Measurements from ENCODE around the gene KRT37.

KRT37 gene

DNA sequence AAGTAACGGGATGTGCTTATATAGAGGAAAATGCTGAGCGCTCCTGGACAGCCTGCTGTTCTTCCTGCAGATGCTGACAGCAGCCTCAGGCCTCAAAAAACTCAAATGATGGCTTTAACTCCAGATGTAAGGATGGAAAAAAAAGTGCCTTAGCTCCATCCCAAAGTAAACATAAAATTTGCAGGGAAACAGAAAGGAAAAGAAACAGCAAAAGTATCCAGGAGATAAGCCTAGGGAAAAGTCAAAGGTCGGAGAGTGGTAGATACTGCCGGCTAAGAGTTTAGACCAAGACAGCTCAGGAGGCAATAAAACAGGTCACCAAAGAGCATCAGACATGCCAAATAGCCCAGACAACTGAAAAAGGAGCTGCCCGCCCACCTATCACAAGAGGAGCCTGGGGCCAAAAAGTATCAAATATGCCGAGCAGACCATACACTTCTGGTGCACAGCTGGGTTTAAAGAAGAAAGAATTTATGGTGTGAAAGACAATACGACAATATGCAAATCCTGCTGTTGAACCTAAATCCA, 33.9 kb downstream of the KRT37 start:
- H3K4me3 ChIP-seq (ENCODE audit: low read depth, low read length, poor library complexity, severe bottlenecking): no peak overlapping the region
- no peaks in the 10 kb centered on the region for H4K20me1 ChIP-seq (ENCODE audit: insufficient read depth, low read length)

DNA sequence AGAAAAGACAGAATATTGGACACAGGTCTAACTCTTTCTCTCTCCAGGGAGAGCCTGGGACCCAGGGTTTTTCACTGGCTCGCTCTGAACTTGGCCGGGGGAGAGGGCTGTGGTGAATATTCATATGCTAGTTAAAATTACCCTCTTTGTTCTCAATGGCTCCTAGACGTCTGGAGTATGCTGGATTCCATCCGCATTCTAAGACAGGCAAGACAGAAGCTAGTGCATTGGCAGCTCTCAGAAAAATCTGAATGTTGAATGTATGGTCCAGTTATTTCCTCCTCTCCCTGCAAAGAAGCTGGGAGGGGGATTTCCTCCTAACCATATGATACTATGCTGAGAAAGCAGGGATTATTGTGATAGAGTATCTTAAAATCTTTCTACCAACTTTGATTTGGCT, 36.7 kb downstream of the KRT37 start:
- Histone ChIP-seq H4K20me1 (ENCODE audit: insufficient read depth, low read length) (no peaks in the 10 kb centered on the region), H2AFZ (ENCODE audit: low read length) (no peak overlapping the region), H3K27ac (ENCODE audit: low read depth, low read length, poor library complexity, severe bottlenecking) (no peak overlapping the region)

More for the DNA sequence above, 33.9 kb downstream of the KRT37 start:
- H3F3A ChIP-seq (ENCODE audit: insufficient read depth, low read length): no peaks in the 10 kb centered on the region
- no peaks in the 10 kb centered on the region for H3K36me3 ChIP-seq (ENCODE audit: insufficient read depth, low read length)
- no peaks in the 10 kb centered on the region for H3K79me2 ChIP-seq (ENCODE audit: insufficient read depth, low read length)
- H3K9me2 ChIP-seq (ENCODE audit: low read depth, low read length): no peaks in the 10 kb centered on the region
- H2AFZ ChIP-seq (ENCODE audit: low read length): no peak overlapping the region
- no peaks in the 10 kb centered on the region for H3K27me3 ChIP-seq (ENCODE audit: insufficient read depth, low read length)
- H3K4me2 ChIP-seq (ENCODE audit: low read length): no peak overlapping the region
- no peak overlapping the region for H3K27ac ChIP-seq (ENCODE audit: low read depth, low read length, poor library complexity, severe bottlenecking)
- no peaks in the 10 kb centered on the region for H3K4me1 ChIP-seq (ENCODE audit: insufficient read depth, low read length, severe bottlenecking)
- no peak overlapping the region for H3K9ac ChIP-seq (ENCODE audit: low read length)
- no peak for TF ChIP-seq CTCF (IDR thresholded peaks at IDR 0.05; ENCODE audit: low read length)
- no peak for TF ChIP-seq EZH2 (IDR thresholded peaks at IDR 0.05; ENCODE audit: borderline replicate concordance, low read length)
- H3K9me3 ChIP-seq (ENCODE audit: low read length): 0 out of 2 replicates have a peak, but pooled peaks cover 4% of the 10 kb centered on the region

DNA sequence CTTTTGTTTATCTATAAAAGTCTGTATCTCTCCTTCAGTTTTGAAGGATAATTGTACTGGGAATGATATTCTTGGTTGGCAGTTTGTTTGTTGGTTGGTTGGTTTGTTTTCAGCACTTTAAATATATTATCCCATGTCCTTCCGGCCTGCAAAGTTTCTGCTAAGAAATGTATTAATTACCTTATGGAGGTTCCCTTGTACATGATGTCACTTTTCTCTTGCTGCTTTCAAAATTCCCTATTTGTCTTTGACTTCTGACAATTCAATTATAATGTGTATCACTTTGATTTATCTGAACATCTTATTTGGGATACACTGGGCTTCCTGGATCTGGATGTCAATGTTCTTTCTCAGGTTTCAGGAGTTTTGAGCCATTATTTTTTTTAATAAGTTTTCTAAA, 38.2 kb downstream of the KRT37 start:
- Histone ChIP-seq H3K79me2 (ENCODE audit: insufficient read depth, low read length) (no peaks in the 10 kb centered on the region), H3K36me3 (ENCODE audit: insufficient read depth, low read length) (no peaks in the 10 kb centered on the region), H3K9me2 (ENCODE audit: low read depth, low read length) (no peaks in the 10 kb centered on the region; the same call in 1 of the 2 replicates), H3K4me2 (ENCODE audit: low read length) (no peak overlapping the region), H3K27me3 (ENCODE audit: insufficient read depth, low read length) (no peaks in the 10 kb centered on the region), H2AFZ (ENCODE audit: low read length) (no peak overlapping the region), H3K27ac (ENCODE audit: low read depth, low read length, poor library complexity, severe bottlenecking) (no peak overlapping the region), H3K9ac (ENCODE audit: low read length) (no peak overlapping the region), H3K4me1 (ENCODE audit: insufficient read depth, low read length, severe bottlenecking) (no peaks in the 10 kb centered on the region), H3F3A (ENCODE audit: insufficient read depth, low read length) (no peaks in the 10 kb centered on the region), H4K20me1 (ENCODE audit: insufficient read depth, low read length) (no peaks in the 10 kb centered on the region), H3K9me3 (ENCODE audit: low read length) (0 out of 2 replicates have a peak, but pooled peaks cover 4% of the 10 kb centered on the region), H3K4me3 (ENCODE audit: low read depth, low read length, poor library complexity, severe bottlenecking) (no peak overlapping the region)
- no peak for TF ChIP-seq CTCF (IDR thresholded peaks at IDR 0.05; ENCODE audit: low read length)
- TF ChIP-seq EZH2 (IDR thresholded peaks at IDR 0.05; ENCODE audit: borderline replicate concordance, low read length): no peak

More for the DNA sequence above, 36.7 kb downstream of the KRT37 start:
- Histone ChIP-seq H3K9ac (ENCODE audit: low read length) (no peak overlapping the region), H3K4me1 (ENCODE audit: insufficient read depth, low read length, severe bottlenecking) (no peaks in the 10 kb centered on the region), H3K9me3 (ENCODE audit: low read length) (0 out of 2 replicates have a peak, but pooled peaks cover 4% of the 10 kb centered on the region), H3F3A (ENCODE audit: insufficient read depth, low read length) (no peaks in the 10 kb centered on the region), H3K27me3 (ENCODE audit: insufficient read depth, low read length) (no peaks in the 10 kb centered on the region), H3K79me2 (ENCODE audit: insufficient read depth, low read length) (no peaks in the 10 kb centered on the region), H3K4me2 (ENCODE audit: low read length) (no peak overlapping the region), H3K9me2 (ENCODE audit: low read depth, low read length) (no peaks in the 10 kb centered on the region; the same call in 1 of the 2 replicates), H3K36me3 (ENCODE audit: insufficient read depth, low read length) (no peaks in the 10 kb centered on the region), H3K4me3 (ENCODE audit: low read depth, low read length, poor library complexity, severe bottlenecking) (no peak overlapping the region)
- TF ChIP-seq EZH2 (IDR thresholded peaks at IDR 0.05; ENCODE audit: borderline replicate concordance, low read length) (no peak), CTCF (IDR thresholded peaks at IDR 0.05; ENCODE audit: low read length) (no peak)
